Adipocyte (in vitro differentiated cells): ENCODE measurements around the gene SWSAP1.
A peak's percentile ranks its signal among the peaks of the same experiment; 100 is the strongest.

Source experiments
- DNase-seq: peaks from one replicate; pipeline ENCODE4 v3.0.0-alpha.2; 2015; ENCODE audit warnings: low read depth
- H3K27me3 ChIP-seq: replicated peaks from 2 replicates; pipeline ENCODE4 v1.7.0; 2013; ENCODE audit warnings: mild to moderate bottlenecking, low read length, moderate library complexity; ENCODE audit not compliant: control insufficient read depth, insufficient read depth
- H3K36me3 ChIP-seq: 2 replicates; pipeline ENCODE4 v1.7.0; 2013; ENCODE audit warnings: low read length, mild to moderate bottlenecking, moderate library complexity; ENCODE audit not compliant: control insufficient read depth, insufficient read depth, severe bottlenecking
- H3K4me1 ChIP-seq: 2 replicates; pipeline ENCODE4 v1.7.0; 2013; ENCODE audit warnings: mild to moderate bottlenecking, low read length, moderate library complexity; ENCODE audit not compliant: control insufficient read depth, insufficient read depth
- H3K4me3 ChIP-seq: 2 replicates; pipeline ENCODE4 v1.7.0; 2013; ENCODE audit warnings: mild to moderate bottlenecking, low read length, moderate library complexity
- H3K9ac ChIP-seq: 2 replicates; pipeline ENCODE4 v1.7.0; 2013; ENCODE audit warnings: mild to moderate bottlenecking, low read length, moderate library complexity
- H3K9me3 ChIP-seq: 2 replicates; pipeline ENCODE4 v1.7.0; 2013; ENCODE audit warnings: mild to moderate bottlenecking, low read length, moderate library complexity; ENCODE audit not compliant: control insufficient read depth

The SWSAP1 gene

GRCh38 chr19:11418549-11419506 is 44.4 kb downstream of the SWSAP1 start, which contains the start of gene RGL3:
Gene RGL3 (minus strand): TSS chr19:11419314. CDS start chr19:11419278, 36 bp downstream.
- Histone ChIP-seq H3K9ac (peak within 1 kb of the TSS; percentile 19), H3K4me1 (peaks cover 12% of the 10 kb centered on the region), H3K4me3 (peak within 1 kb of the TSS; percentile 76), H3K36me3 (no peaks in the 10 kb centered on the region), H3K9me3 (no peaks in the 10 kb centered on the region), H3K27me3 (peaks cover 49% of the 10 kb centered on the region)
- peak; percentile 35 for DNase-seq

DNA sequence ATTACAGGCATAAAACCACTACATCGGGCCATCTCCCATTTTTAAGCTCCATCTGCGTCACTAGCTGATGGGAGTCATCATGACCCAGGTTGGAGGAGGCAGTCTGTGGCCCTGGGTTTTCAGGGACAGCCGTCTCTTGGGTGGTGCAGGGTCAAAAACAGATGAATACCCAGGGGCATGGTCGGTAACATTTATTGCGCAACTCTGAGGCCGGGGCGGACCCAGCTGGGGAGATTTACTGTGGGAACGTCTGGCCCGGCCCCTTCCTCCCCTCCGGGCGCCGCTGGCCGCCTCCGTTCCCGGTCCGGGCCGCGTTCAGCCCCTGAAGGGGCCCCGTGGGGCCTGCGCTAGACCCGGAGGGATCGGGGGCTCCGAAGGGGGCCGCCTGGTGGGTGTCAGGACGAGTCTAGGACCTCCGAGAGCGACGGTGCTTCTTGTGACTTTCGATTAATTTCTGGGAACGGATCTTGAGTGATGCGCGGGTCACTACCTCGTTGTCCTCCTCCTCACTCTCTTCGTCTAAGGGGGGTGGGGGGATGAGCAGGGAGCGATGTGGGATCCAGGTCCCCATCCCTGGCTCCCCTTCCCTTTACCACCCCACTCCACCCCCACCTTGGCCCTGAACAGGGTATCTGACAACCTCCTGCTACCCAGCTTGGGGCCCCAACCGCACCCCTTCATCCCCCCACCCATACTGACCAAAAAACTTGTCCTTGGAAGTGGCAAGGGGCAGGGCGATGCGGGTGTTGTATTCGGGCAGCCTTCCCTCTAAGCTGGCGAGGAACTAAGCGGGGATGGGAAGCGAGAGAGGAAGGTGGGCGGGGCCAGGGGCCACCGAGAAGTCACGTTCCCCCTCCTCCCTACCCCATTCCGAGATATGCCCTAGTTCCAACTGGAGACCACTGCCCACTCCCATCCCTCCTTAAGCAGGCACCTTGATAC is 46.2 kb downstream of the SWSAP1 start:
- Histone ChIP-seq H3K4me3 (no peak overlapping the region), H3K36me3 (no peaks in the 10 kb centered on the region), H3K4me1 (peaks cover 12% of the 10 kb centered on the region), H3K9ac (no peak overlapping the region), H3K27me3 (peaks cover 49% of the 10 kb centered on the region), H3K9me3 (no peaks in the 10 kb centered on the region)
- peak; percentile 53 for DNase-seq

DNA sequence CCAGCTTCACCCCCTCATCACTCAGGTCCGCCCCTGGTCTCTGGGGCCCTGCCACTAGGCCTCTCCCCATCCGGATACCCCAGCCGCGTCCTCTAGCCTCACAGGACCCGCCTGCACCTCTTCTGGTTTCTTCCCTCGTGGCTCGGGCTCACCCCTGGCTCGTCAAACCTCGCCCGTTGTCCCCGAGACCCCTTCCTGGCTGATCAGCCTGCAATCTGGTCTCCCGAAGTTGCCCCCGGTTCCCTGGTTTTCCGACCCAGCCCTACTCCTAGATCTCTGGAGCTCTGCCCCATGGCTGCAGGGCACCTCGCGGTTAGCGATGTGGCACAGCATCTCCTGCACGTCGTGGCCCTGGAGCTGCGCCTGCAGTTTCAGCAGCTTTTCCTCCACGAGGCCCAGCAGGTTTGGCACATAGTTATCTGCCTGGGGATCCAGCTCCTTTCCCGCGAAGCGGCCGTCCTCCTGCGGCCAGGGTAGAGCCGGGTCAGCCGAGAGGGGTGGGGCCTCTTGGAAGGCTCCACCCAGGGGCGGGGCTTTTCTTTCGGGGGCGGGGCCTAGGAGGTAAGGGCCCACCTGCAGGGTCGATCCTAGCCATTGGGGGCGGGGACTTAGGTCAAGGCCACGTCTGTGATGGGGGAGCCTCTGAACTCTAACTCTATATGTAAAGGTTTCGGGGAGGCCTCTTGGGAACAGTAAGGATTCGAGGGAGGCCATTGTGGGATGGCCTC is 47.1 kb downstream of the SWSAP1 start:
- Histone ChIP-seq H3K9ac (no peak overlapping the region), H3K36me3 (no peaks in the 10 kb centered on the region), H3K9me3 (no peaks in the 10 kb centered on the region), H3K4me1 (peaks cover 12% of the 10 kb centered on the region), H3K4me3 (no peak overlapping the region), H3K27me3 (peaks cover 49% of the 10 kb centered on the region)
- DNase-seq = peak; percentile 9

- H3K9ac ChIP-seq = no peak overlapping the region
- H3K9me3 ChIP-seq = no peaks in the 10 kb centered on the region
- no peaks in the 10 kb centered on the region for H3K36me3 ChIP-seq
- DNase-seq = peak; percentile 51
- no peak overlapping the region for H3K4me3 ChIP-seq
- H3K27me3 ChIP-seq = peaks cover 46% of the 10 kb centered on the region
- H3K4me1 ChIP-seq = peaks cover 12% of the 10 kb centered on the region
Measured at GRCh38 chr19:11422163-11423065, 47.9 kb downstream of the SWSAP1 start.

GRCh38 chr19:11423164-11423790 is 48.8 kb downstream of the SWSAP1 start:
- no peak for DNase-seq
- Histone ChIP-seq H3K4me3 (no peak overlapping the region), H3K9me3 (no peaks in the 10 kb centered on the region), H3K36me3 (no peaks in the 10 kb centered on the region), H3K9ac (no peak overlapping the region), H3K4me1 (peaks cover 12% of the 10 kb centered on the region), H3K27me3 (peaks cover 42% of the 10 kb centered on the region)

- no peak overlapping the region for H3K9ac ChIP-seq
- peaks cover 39% of the 10 kb centered on the region for H3K27me3 ChIP-seq
- H3K36me3 ChIP-seq = no peaks in the 10 kb centered on the region
- DNase-seq = no peak
- H3K4me1 ChIP-seq = peaks cover 10% of the 10 kb centered on the region
- no peak overlapping the region for H3K4me3 ChIP-seq
- H3K9me3 ChIP-seq = no peaks in the 10 kb centered on the region
Measured at GRCh38 chr19:11423791-11424181, 49.3 kb downstream of the SWSAP1 start.
